K562 (cell line): ENCODE results near the gene LGR6. TPM values are rescaled to one million over a fixed set of nuclear protein-coding genes. Genes with fewer than 3 reads are reported as not detected.

Experiments used
- ARID3A ChIP-seq: IDR thresholded peaks from 2 replicates; pipeline ENCODE4 v1.6.1; 2012; ENCODE audit warnings: low read depth, low read length, improper control_type of control experiment, borderline replicate concordance
- BACH1 ChIP-seq: fragments of 200-800 bp; sonication (Bioruptor generic); IDR thresholded peaks from 2 replicates; pipeline ENCODE4 v1.6.1; 2016; ENCODE audit warnings: missing genetic modification characterization, missing compliant biosample characterization
- FOXJ3 ChIP-seq: sonication (generic); formaldehyde crosslinking; IDR thresholded peaks from 2 replicates; pipeline ENCODE4 v1.4.0; 2020; ENCODE audit warnings: mild to moderate bottlenecking, missing genetic modification reagents
- GATAD2B ChIP-seq: fragments of 450-650 bp; IDR thresholded peaks from 2 replicates; pipeline ENCODE4 v1.6.1; 2017; ENCODE audit warnings: mild to moderate bottlenecking, borderline replicate concordance
- HNRNPL ChIP-seq: fragments of 200-400 bp; formaldehyde crosslinking; IDR thresholded peaks from 2 replicates; pipeline ENCODE4 v1.6.1; 2017; ENCODE audit warnings: low read depth, mild to moderate bottlenecking, low read length
- KLF13 ChIP-seq: fragments of 450-650 bp; IDR thresholded peaks from 2 replicates; pipeline ENCODE4 v1.6.1; 2016; ENCODE audit warnings: missing genetic modification characterization, low read depth, mild to moderate bottlenecking, missing compliant biosample characterization, moderate library complexity, borderline replicate concordance
- L3MBTL2 ChIP-seq: fragments of 450-650 bp; IDR thresholded peaks from 2 replicates; pipeline ENCODE4 v1.6.1; 2016; ENCODE audit warnings: mild to moderate bottlenecking, moderate library complexity
- MCM5 ChIP-seq: fragments of 450-650 bp; IDR thresholded peaks from 2 replicates; pipeline ENCODE4 v1.6.1; 2016; ENCODE audit warnings: low read depth
- MED1 ChIP-seq: sonication (generic); formaldehyde crosslinking; IDR thresholded peaks from 2 replicates; pipeline ENCODE4 v1.8.1; 2023; ENCODE audit warnings: missing genetic modification reagents, borderline replicate concordance
- PHB ChIP-seq: fragments of 250-450 bp; sonication (Bioruptor Pico); IDR thresholded peaks from 2 replicates; pipeline ENCODE4 v1.5.0; 2021
- SLC30A9 ChIP-seq: fragments of 250-450 bp; sonication (Bioruptor Pico); IDR thresholded peaks from 2 replicates; pipeline ENCODE4 v1.8.0; 2022; ENCODE audit warnings: mild to moderate bottlenecking, moderate library complexity
- SMC3 ChIP-seq: conservative IDR thresholded peaks from 2 replicates; pipeline ENCODE4 v1.6.1; 2011; ENCODE audit warnings: low read depth, low read length, improper control_type of control experiment; ENCODE audit not compliant: insufficient read depth
- STAT5B ChIP-seq: fragments of 250-450 bp; sonication (Bioruptor Pico); IDR thresholded peaks from 2 replicates; pipeline ENCODE4 v1.8.0; 2021; ENCODE audit warnings: mild to moderate bottlenecking, inconsistent platforms
- ZNF133 ChIP-seq: fragments of 250-450 bp; sonication (Bioruptor Pico); IDR thresholded peaks from 2 replicates; pipeline ENCODE4 v1.4.0; 2020; ENCODE audit warnings: mild to moderate bottlenecking
- ZNF232 ChIP-seq: sonication (generic); formaldehyde crosslinking; IDR thresholded peaks from 2 replicates; pipeline ENCODE4 v1.8.0; 2022; ENCODE audit warnings: mild to moderate bottlenecking, missing genetic modification reagents
- ZNF41 ChIP-seq: fragments of 250-450 bp; sonication (Bioruptor Pico); conservative IDR thresholded peaks from 2 replicates; pipeline ENCODE4 v1.4.0; 2020; ENCODE audit warnings: mild to moderate bottlenecking
- ZNF436 ChIP-seq: fragments of 250-450, 450-650 bp; sonication (Bioruptor Pico); formaldehyde crosslinking; IDR thresholded peaks from 2 replicates; pipeline ENCODE4 v1.7.0; 2020; ENCODE audit warnings: mild to moderate bottlenecking
- ZNF778 ChIP-seq: fragments of 450-650 bp; formaldehyde crosslinking; IDR thresholded peaks from 2 replicates; pipeline ENCODE4 v1.4.0; 2020; ENCODE audit warnings: mild to moderate bottlenecking, moderate library complexity
- polyA plus RNA-seq, 8 experiments: library from polyadenylated mRNA; depleted of rRNA in 4 of 8; stranded (reverse) in 5 of 8; unstranded in 3 of 8; fragments of >200 nt; fragmentation: Nextera tagmentation in 2 of 8; fragmentation: Illumina TruSeq in 1 of 8; extraction: Ambion mirVana in 2 of 8; extraction: Trizol in 1 of 8; gene quantifications; 2 replicates each; pipeline versions ENCODE4 v1.2.1 to v1.2.3, GENCODE V29; 2011 to 2014; ENCODE audit warnings: inconsistent platforms in 1 of 8, missing spikeins in 1 of 8
- total RNA-seq, 7 experiments: library from RNA; depleted of rRNA in 6 of 7; stranded (reverse); fragments of >200 nt in 6 of 7; fragmentation: Illumina TruSeq in 2 of 7; extraction: Trizol in 2 of 7; gene quantifications; 2 replicates each; pipeline versions ENCODE4 v1.2.1 to v1.2.3, GENCODE V29; 2011 to 2021; ENCODE audit warnings: low replicate concordance in 1 of 7
- TF ChIP-seq, protein P1 (sequence below): fragments of 200-400 bp; formaldehyde crosslinking; IDR thresholded peaks from 2 replicates; pipeline ENCODE4 v1.6.1; 2017; ENCODE audit warnings: mild to moderate bottlenecking, low read depth, low read length, moderate library complexity
- TF ChIP-seq, protein P2 (sequence below): fragments of 250-450 bp; sonication (Bioruptor Pico); IDR thresholded peaks from 2 replicates; pipeline ENCODE4 v1.8.0; 2022; ENCODE audit warnings: inconsistent platforms
- TF ChIP-seq, protein P3 (sequence below): fragments of 250-450 bp; sonication (Bioruptor Pico); IDR thresholded peaks from 2 replicates; pipeline ENCODE4 v1.8.0; 2021; ENCODE audit warnings: borderline replicate concordance, mild to moderate bottlenecking, moderate library complexity; ENCODE audit not compliant: poor library complexity, severe bottlenecking

The LGR6 gene
- total and polyA plus RNA-seq, 9 of the 15 experiments (the other 6 are each of a cell fraction or from before 2014, with no cell fraction given), result 0.01 to 0.54 (median 0.17) TPM; not detected in 1

- TF ChIP-seq, protein P1, sequence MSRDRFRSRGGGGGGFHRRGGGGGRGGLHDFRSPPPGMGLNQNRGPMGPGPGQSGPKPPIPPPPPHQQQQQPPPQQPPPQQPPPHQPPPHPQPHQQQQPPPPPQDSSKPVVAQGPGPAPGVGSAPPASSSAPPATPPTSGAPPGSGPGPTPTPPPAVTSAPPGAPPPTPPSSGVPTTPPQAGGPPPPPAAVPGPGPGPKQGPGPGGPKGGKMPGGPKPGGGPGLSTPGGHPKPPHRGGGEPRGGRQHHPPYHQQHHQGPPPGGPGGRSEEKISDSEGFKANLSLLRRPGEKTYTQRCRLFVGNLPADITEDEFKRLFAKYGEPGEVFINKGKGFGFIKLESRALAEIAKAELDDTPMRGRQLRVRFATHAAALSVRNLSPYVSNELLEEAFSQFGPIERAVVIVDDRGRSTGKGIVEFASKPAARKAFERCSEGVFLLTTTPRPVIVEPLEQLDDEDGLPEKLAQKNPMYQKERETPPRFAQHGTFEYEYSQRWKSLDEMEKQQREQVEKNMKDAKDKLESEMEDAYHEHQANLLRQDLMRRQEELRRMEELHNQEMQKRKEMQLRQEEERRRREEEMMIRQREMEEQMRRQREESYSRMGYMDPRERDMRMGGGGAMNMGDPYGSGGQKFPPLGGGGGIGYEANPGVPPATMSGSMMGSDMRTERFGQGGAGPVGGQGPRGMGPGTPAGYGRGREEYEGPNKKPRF, result no peak
- TF ChIP-seq ARID3A, result no peak
- TF ChIP-seq SLC30A9 (CRISPR knock-in tag), result no peak
- TF ChIP-seq FOXJ3 (CRISPR knock-in tag), result no peak
- peak; percentile 89; the same call in 1 of the 2 replicates for TF ChIP-seq BACH1 (tag)
- TF ChIP-seq HNRNPL, result no peak
- no peak for TF ChIP-seq GATAD2B
- TF ChIP-seq, protein P2, sequence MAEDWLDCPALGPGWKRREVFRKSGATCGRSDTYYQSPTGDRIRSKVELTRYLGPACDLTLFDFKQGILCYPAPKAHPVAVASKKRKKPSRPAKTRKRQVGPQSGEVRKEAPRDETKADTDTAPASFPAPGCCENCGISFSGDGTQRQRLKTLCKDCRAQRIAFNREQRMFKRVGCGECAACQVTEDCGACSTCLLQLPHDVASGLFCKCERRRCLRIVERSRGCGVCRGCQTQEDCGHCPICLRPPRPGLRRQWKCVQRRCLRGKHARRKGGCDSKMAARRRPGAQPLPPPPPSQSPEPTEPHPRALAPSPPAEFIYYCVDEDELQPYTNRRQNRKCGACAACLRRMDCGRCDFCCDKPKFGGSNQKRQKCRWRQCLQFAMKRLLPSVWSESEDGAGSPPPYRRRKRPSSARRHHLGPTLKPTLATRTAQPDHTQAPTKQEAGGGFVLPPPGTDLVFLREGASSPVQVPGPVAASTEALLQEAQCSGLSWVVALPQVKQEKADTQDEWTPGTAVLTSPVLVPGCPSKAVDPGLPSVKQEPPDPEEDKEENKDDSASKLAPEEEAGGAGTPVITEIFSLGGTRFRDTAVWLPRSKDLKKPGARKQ (CRISPR knock-in tag), result no peak
- peak; percentile 32; the same call in 1 of the 2 replicates for TF ChIP-seq KLF13
- TF ChIP-seq STAT5B (CRISPR knock-in tag), result no peak
- TF ChIP-seq ZNF232 (CRISPR knock-in tag), result no peak
- TF ChIP-seq MED1, result no peak
- no peak for TF ChIP-seq SMC3
- TF ChIP-seq ZNF778 (CRISPR knock-in tag), result no peak
- peak; percentile 85 for TF ChIP-seq L3MBTL2
- peak; percentile 23; the same call in 1 of the 2 replicates for TF ChIP-seq ZNF41 (CRISPR knock-in tag)
- TF ChIP-seq ZNF436, result no peak
- 0 out of 2 replicates have a peak, but pooled peaks have one; percentile 65 for TF ChIP-seq PHB (CRISPR knock-in tag)
- no peak for TF ChIP-seq ZNF133 (CRISPR knock-in tag)
- TF ChIP-seq MCM5, result no peak
- TF ChIP-seq, protein P3, sequence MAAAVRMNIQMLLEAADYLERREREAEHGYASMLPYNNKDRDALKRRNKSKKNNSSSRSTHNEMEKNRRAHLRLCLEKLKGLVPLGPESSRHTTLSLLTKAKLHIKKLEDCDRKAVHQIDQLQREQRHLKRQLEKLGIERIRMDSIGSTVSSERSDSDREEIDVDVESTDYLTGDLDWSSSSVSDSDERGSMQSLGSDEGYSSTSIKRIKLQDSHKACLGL, result no peak
Observed at GRCh38 chr1:202348509-202349205, 155.1 kb downstream of the LGR6 start, which contains the start of gene PPP1R12B (continued).
